Muscle layer of colon (tissue), 2 donors: ENCODE measurements around the gene TRIP10.
"Not testable (repeated sequence)": the region's sequence is repeated elsewhere in the genome, so short reads cannot be mapped to it uniquely, and the experiment has no call there.

Experiments
- H3K27ac ChIP-seq: one replicate; pipeline ENCODE4 v1.7.0; 2013; ENCODE audit warnings: low read depth, mild to moderate bottlenecking, low read length, moderate library complexity
- H3K27me3 ChIP-seq, 2 donors: one replicate each; pipeline ENCODE4 v1.7.0; 2013; ENCODE audit warnings: low read length in 2 of 2, mild to moderate bottlenecking in 2 of 2; ENCODE audit not compliant: insufficient read depth in 2 of 2, control insufficient read depth in 1 of 2
- H3K36me3 ChIP-seq: one replicate; pipeline ENCODE4 v1.7.0; 2013; ENCODE audit warnings: mild to moderate bottlenecking, low read length; ENCODE audit not compliant: insufficient read depth
- H3K4me1 ChIP-seq: one replicate; pipeline ENCODE4 v1.7.0; 2013; ENCODE audit warnings: mild to moderate bottlenecking, low read length; ENCODE audit not compliant: insufficient read depth
- H3K4me3 ChIP-seq, 2 donors: one replicate each; pipeline ENCODE4 v1.7.0; 2013; ENCODE audit warnings: low read length in 2 of 2, low read depth in 1 of 2, mild to moderate bottlenecking in 1 of 2, moderate library complexity in 1 of 2
- H3K9ac ChIP-seq: one replicate; pipeline ENCODE4 v1.7.0; 2013; ENCODE audit warnings: low read length
- H3K9me3 ChIP-seq: one replicate; pipeline ENCODE4 v1.7.0; 2013; ENCODE audit warnings: mild to moderate bottlenecking, low read length
- donor health status: abdominal sarcoma.
- donor health status: Adenocarcinoma of cecum.

Gene TRIP10

DNA sequence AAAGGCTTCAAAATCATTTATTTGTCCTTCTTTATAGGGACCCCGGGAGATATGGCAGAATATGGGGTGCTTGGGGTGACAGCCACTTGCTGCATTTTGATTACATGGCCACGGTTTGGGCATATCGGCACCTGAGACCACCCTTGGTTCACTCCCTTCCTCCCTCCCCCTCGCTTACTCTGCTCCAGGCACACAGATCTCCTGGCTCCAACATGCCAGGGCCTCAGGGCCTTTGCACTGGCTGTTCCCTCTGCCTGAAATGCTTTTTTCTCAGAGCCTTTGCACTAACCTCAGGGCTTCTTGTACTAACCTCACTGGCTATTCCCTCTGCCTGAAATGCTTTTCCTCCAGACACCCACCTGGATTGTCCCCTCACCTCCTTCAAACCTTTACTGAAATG is 56.8 kb downstream of the TRIP10 start:
- H3K27me3 ChIP-seq: peaks cover 0 to 4% of the 10 kb centered on the region in 2 donors
- H3K9ac ChIP-seq: no peak overlapping the region
- no peaks in the 10 kb centered on the region for H3K9me3 ChIP-seq
- no peak overlapping the region for H3K27ac ChIP-seq
- no peaks in the 10 kb centered on the region for H3K36me3 ChIP-seq
- H3K4me1 ChIP-seq: no peaks in the 10 kb centered on the region
- no peak overlapping the region for H3K4me3 ChIP-seq

DNA sequence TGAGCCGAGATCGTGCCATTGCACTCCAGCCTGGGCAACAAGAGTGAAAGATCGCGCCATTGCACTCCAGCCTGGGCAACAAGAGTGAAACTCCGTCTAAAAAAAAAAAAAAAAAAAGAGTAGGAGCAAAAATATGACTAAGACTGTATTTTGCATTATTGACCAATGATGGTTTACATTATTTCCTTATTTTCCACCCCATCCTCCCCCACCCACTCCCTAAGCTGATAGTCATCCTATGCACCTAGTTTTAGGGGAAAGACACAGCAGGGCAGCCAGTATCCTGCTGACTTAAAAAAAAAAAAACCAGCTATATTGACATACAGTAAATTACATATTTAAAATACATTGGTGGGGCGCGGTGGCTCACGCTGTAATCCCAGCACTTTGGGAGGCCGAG is 58.2 kb downstream of the TRIP10 start:
- Histone ChIP-seq H3K36me3 (no peaks in the 10 kb centered on the region), H3K27ac (no peak overlapping the region), H3K4me1 (no peaks in the 10 kb centered on the region), H3K9me3 (no peaks in the 10 kb centered on the region), H3K4me3 (no peak overlapping the region), H3K27me3 (peaks cover 0 to 6% of the 10 kb centered on the region in 2 donors), H3K9ac (no peak overlapping the region)

DNA sequence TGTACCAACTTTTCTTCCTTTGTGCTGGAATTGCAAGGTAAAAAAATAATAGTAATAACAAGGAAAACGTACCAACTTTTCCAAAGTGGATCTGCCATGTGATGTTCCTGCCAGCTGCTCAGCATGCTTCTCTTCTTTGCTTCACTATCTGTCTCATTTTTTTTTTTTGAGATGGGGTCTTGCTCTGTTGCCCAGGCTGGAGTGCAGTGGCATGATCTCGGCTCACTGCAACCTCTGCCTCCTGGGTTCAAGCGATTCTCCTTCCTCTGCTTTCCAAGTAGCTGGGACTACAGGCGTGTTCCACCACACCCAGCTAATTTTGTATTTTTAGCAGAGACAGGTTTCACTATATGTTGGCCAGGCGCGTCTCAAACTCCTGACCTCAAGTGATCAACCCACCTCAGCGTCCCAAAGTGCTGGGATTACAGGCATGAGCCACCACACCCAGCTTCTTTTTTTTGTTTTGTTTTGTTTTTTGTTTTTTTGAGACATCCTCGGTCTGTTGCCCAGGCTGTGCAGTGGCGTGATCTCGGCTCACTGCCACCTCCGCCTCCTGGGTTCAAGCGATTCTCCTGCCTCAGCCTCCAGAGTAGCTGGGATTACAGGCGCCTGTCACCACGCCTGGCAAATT is 60.8 kb downstream of the TRIP10 start:
- H3K27me3 ChIP-seq: peaks cover 0 to 13% of the 10 kb centered on the region in 2 donors
- H3K9ac ChIP-seq, H3K4me1 ChIP-seq, H3K4me3 ChIP-seq, H3K36me3 ChIP-seq, H3K9me3 ChIP-seq, H3K27ac ChIP-seq: not testable (repeated sequence)

DNA sequence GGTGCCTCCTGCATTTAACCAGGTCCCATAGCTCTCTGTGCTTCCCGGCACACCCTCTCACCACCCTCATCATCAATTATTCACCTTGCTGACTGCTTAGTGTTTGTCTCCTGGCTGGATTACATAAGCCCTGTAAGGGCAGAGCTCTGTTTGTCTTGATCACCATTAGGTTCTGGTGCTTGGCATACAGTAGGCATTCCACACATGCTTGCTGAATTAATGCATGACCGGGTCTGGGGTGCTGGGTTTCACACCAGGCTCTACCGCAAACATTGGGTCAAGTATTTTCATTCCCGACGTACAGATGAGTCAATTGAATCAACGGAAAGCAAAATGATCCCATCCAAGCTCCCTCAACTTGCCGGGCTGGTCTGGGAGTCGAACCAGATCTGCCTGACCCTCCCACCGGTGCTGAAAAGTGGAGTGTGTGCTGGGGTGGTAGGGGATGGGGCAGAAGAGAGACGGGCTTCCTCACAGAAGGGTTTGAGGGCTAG is 61.6 kb downstream of the TRIP10 start:
- Histone ChIP-seq H3K27me3 (peaks cover 0 to 13% of the 10 kb centered on the region in 2 donors), H3K9me3 (no peaks in the 10 kb centered on the region), H3K27ac (no peak overlapping the region), H3K36me3 (no peaks in the 10 kb centered on the region), H3K9ac (no peak overlapping the region), H3K4me3 (no peak overlapping the region), H3K4me1 (no peaks in the 10 kb centered on the region)
